HG02642 (cell line): Measurements from ENCODE around the gene RER1.
"Not testable (repeated sequence)": the region's sequence is repeated elsewhere in the genome, so short reads cannot be mapped to it uniquely, and the experiment has no call there.

Source experiments
- ATAC-seq: cut with Tn5 transposase; IDR thresholded peaks from one replicate; pipeline ENCODE4 v1.9.1; 2021; ENCODE audit warnings: mild to moderate bottlenecking; ENCODE audit not compliant: unreplicated experiment, poor library complexity

Gene RER1

DNA sequence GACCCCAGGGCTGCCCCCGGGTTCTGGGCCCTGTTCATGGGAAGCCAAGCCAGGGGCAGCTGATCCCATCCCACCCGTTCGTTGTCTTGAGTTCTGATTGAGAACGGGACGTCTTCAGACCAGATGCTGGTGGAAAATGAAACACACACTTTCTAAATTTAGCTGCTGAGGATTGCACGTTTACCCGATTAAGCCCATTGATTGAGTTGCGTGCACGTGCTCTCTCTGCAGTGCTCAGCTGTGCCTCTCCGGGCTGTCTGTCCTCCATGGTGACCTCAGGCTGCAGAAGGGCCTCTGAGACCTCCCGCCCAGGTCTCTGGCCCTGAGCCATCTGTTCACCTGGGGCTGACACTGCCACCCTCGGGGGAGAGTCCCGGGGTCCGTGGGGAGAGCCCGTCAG lies 47.7 kb downstream of the RER1 start:
- ATAC-seq: no peak

DNA sequence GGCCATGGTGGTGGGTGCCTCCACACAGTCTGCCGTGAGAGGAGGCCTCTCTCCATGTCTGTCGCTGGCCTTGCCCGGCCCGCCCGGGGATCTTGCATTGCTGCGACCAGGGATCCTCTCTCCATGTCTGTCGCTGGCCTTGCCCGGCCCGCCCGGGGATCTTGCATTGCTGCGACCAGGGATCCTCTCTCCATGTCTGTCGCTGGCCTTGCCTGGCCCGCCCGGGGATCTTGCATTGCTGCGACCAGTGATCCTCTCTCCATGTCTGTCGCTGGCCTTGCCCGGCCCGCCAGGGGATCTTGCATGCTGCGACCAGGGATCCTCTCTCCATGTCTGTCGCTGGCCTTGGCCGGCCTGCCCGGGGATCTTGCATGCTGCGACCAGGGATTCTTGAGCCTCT lies 48.7 kb downstream of the RER1 start:
- ATAC-seq: not testable (repeated sequence)

DNA sequence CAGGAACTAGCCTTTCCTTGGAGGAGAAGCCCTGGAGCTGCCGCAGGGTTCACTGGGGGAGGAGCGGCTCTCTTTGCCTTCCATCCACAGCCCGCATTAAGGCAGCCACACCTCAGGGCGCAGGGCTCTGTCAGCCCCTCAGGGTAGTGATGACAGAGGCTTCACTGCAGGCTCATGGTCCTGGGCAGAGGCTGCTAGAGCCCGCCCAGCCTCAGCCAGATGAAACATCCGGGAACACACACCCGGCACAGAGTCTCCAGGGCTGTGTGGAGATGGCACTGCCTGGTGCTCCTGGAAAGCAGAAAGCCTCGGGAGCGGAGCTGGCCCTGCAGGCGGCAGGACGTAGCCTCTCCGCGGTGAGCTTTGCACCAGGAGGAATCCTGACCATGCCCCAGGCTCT lies 50.1 kb downstream of the RER1 start:
- ATAC-seq: no peak

DNA sequence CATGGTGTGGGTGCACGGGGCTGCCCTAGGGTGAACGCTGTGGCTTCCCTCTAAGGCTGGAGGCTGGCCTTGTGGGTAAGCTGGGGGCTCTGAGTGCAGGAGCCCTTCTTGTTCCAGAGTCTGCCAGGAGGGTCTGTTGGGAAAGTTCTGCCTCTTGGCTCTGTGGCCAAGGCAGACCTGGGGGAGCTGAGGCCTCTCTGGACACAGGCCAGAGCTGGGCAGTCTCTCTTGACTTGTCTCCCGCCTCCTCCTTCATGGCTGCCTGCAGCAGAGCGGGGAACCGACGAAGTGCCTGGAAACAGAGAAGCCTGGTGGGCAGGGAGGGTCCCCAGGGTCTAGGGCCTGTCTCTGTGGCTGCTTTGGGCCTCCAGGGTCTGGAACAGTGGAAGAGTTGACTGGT lies 51.0 kb downstream of the RER1 start:
- no peak for ATAC-seq

DNA sequence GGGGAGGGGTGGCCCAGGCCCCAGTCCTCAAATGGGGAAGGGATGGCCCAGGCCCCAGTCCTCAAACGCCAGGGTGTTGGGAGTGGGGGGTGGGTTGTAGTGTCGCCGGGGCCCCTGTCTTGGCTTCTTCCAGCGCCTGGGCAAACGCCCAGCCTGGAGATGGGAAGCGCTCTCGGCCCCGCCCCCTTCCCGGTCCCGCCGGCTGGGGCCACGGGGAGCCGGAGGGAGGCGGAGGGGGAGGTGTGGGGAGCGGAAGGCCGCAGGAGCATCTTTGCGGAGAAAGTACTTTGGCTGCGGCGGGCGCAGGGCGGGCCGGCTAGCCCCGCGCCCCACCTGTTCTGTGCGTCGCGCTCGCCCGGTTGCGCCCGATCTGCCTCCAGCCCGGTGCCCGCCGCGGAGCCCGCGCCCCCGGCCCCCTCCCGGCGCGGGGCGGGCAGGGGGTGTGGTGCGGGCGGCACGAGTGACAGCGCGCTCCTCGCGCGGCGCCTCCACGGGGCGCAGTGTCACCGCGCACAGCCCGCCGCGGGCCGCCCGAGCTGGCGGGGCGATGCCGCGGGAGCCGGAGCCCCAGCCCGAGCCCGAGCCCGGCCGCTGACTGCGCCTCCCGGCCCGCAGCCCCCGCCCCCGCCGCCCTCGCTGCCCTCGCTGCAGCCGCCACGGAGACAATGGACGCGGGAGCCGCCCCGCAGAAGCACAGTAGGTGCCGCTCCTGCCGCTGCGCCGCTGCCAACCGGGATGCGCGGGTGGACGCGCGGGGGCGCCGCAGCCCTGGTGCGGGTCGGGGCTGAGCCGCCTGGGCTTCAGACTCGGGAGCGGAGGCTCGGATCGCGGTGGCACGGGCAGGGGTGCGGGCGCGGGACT lies 51.9 kb downstream of the RER1 start:
- ATAC-seq: no peak

DNA sequence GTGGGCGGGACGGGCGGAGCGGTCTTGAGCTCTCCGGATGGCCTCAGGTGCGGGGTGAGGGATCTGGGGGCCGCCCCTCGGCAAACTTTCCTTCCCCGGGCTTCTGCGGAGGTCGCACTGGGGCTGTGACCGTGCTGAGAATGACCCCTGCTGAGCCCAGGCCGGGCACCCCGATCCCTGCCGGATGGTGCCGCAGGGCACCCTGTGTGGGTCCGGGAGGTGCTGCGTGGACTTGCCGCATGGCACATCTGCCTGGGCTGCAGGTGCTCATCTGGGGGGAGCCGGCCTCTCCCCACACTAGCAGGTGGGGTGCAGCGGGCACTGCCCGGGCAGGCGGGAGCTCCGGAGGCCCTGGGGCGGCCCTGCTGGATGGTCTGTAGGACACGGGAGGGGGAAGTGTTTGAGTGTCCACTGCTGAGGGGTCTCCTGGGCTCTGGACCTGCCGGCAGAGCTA lies 52.5 kb downstream of the RER1 start:
- ATAC-seq: no peak

DNA sequence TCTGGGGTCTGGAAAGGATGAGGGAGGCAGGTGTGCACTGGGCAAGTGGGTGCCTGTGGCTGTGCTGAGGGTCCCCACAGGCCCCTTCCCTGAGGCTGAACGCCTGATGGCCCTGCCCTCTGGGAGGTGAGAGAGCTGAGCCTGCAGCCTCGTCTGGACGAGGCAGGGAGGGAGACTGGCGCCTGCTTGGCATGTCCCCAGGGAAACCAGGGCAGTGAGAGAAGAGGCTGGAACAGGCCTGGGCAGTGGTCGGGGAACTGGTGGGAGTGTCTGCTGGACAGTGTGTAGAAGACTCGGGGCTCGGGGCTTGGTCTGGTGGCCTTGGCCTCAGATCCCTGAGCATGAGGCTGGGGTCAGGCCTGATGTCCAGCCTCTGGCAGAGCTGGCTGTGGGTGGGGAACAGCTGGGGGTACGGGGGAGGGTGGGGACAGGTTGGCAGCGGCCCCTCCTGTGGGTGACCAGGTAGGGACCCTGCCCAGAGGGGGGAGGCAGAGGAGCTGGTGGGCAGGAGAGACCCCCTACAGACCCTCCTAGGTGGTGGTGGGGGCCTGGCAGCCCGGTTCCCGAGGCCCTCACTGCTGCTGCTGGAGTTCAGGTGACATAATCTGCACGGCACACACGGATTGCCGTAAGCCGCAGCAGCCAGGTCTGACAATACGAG lies 53.7 kb downstream of the RER1 start:
- no peak for ATAC-seq

DNA sequence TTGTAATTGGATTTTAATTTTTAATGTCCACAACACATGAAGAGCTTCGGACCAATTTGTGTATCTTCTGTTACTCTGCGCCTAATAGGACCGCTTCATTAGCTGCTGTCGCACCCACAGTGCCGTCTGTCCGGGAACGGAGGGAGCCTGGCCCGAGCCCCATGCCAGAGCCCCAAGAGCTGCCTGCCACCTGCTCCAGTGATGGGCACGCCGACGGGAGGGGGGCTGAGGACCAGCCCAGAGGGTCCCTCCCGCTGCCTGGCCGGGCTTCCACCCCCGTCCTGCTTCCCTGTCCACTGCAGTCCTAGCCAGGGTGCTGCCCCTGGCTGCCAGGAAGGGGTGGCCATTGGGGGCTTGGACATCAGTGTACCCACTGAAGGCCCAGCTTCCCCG lies 54.2 kb downstream of the RER1 start:
- no peak for ATAC-seq

DNA sequence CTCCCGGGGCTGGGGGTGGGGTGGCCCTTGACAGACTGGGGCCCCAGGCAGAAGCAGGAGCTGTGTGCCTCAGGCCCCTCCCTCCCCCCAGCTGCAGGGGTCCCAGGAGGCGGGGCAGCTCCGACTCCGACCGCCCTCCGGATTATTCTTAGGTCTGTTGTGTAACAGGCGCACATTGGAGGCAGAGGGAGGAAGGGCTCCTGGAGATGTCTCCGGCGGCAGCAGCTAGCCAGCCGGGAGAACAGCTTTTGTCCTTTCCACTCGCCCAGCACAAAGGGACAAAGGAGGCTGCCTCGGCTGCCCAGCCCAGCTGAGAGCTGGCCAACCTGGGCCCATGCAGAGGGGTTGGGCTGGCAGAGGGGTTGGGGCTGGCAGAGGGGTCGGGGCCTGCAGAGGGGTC lies 54.8 kb downstream of the RER1 start:
- ATAC-seq: no peak

DNA sequence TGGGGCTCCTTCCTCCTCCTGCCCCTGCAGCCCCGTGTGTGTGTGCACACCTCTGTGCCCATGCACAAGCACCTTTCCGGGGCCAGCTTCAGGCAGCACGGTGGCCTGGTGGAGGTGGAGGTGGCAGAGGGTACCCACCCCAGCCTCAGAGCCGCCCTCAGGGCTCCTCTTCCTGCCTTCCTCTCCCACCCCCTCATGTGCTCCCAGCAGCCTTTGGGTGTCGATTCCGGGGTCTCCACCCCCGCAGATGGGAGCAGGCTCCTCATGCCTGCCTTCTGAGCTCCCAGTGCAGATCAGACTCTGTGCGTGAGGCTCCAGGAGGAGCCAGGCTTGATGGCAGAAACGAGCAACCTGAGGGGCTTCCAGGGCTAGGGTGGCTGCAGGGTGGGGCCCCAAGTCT lies 55.2 kb downstream of the RER1 start:
- no peak for ATAC-seq

DNA sequence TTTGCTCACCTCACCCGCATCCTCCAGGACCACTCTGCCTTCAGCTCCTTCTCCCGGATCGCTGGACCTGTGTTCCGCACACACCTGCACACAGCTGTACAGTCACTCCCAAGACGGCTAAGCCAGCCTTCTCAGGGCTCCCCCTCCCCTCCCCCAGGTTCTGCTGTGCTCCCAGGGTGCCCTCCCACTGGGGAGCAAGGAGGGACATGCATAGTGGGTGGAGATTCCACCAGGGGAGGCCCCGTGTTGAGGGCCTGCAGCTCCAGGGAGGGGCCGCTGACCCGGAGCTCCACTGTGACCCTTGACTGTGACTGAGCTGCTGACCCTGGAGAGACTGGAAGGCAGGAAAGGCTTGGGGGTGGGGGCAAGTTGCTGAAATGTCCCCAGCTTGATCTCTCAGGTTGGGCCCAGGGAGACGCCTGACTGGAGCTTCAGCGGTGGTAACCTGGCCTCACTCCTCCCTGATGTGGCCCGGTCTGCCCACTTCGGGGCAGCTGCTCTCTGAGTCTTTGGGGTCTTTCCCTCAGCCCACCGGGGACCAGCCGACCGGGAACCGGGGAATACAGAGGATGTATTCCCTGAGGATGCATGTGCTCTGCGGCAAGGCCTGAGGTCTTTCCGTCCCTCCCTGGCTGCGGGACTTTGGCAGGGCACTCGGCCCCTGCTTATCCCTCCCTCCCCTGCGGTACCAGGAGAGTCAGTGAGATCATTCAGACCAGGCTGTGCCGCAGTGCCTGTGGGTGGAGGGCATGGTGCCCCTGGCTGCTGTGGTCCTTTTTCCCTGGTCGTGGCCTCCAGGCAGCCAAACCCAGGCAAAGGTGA lies 55.8 kb downstream of the RER1 start:
- ATAC-seq: no peak

DNA sequence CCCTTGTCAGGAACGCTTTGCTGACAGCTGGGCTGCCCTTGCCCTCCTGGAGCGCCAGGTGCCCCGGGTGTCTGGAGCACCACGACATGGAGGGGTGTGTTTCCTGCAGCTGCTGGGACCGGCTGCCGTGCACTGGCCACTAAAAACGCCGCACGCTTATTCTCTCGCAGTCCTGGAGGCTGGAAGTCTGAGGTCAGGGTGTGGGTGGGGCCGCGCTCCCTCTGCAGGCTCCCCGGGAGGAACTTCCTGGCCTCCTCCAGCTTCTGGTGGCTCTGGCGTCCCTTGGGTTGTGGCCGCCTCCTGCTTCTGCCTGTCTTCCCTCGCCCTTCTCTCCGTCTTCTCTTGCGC lies 56.4 kb downstream of the RER1 start:
- ATAC-seq: no peak

DNA sequence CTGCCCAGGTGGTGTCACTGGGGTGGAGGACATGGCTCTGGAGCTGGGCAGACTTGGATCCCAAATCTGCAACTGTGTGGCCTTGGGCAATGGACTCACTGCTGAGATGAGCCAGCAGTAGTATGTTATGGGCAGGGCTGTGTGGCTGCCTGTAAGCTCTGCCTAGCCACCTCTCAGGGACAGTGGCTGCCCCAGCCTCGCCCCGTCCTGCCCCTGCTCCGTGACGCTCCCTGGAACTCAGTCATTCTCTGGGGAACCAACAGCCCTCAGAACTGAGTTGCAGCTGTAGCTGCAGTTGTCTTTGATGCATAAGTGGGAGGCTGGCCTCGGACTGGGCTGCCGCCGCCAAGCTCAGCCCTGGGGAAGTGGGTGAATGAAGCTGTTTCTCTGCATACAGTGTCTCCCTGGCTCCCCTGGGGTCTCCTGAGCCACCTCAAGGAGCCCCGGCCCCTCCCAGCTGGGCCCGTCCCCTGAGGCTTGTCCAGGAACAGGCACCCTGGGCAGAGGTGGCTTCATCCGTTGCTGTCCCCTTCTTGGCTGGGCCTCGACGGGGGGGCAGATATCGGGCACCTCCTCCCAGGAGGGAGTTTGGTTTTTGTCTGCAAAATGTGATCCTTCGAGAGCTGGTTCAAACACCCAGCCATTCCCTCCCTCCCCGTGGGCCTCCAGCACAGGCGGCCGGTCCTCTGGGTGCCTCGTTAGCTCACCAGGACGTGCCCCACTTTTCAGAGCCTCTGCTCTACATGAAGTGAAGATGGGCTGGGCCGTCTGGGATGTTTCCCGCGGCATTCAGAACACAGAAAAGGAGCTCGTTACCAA lies 58.2 kb downstream of the RER1 start:
- ATAC-seq: no peak

DNA sequence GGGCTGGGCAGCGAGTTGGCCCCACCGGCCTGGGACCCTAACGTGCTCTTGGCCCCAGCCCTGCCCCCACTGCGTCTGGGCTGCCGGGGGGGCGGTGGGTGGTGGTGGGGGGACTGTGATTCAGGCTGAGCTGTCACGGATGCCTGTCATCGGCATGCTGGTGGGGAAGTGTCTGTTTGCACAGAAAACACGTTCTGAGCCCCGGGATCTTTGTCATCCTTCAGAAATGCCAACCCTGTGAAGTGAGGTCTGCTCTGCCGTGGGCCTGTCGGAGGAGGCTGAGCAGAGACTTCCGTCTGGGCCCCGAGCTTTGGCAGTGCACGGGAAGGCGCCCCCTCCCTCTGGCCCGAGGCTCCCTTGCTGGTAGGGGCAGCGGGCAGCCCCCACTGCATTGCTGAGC lies 60.1 kb downstream of the RER1 start:
- no peak for ATAC-seq

DNA sequence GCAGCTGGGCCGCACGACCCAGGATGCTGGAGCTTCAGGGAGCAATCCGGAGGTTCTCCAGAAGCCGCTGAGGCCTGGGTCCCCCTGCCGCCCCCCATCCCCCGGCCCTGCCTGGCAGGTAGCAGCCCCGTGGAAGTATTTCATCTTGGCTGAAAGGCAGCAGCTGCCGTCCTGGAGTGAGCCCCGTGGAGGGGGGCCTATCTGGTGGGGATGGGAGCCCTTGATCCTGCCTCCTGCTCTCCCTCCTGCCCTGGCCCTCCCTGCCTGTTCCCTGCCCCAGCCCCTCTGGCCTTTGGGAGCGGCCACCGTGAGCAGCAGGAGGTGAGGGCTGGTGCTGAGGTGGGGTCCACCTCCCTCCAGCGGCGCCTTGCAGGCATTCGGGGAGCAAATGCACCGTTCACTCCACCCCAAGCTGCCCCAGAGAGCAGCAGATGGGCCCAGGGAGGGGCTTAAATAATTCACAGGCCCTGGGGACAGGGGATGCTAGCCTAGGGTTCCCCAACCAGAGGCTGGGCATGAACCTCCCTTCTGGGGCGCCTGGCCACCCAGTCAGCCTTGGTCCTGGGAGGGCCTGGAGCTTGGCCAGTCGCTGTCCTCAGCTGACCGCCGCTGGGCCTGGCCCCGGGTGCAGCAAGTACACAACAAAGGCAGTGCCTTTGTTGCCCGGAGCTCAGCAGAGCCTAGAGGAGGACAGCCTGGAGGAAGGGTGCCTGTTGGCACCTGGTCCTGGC lies 60.7 kb downstream of the RER1 start:
- ATAC-seq: no peak

DNA sequence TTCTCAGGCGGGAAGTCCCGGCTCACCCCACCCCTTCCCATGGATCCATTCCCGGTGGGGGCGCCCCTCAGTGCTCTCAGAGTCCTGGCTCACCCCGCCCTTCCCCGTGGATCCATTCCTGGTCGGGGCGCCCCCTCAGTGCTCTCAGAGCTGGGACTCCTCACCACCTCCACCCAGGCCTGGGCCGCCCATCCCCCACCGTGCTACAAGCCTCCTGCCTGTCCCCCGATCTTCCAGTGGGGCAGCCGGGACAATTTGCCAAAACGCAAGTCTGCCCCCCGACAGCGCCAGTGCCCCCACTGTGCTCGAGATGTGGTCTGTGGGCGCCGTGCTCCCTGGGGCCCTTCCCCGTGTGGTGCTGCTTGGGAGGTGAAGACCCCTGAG lies 61.3 kb downstream of the RER1 start:
- no peak for ATAC-seq

DNA sequence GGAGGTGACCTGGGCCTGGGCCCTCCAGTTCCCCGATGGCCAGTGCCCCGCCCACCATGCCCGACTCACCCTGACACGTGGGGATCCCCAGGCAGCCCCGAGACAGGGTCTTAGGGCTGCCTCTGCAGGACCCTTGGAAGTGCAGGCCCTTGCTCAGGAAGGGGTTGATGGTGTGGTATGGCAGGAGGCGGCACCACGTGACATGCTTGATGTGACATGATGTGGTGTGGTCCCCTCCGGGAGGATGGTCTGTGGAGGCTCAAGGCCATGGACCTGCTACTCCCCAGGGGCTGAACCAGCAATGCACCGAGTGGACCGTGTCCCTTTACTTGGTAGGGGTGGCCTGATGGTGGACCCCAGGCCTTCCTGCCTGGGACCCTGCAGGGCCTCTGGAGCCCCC lies 62.6 kb downstream of the RER1 start:
- no peak for ATAC-seq
